ENCODE data around the gene SLC1A1. TPM values are rescaled to one million over a fixed set of nuclear protein-coding genes. Genes with fewer than 3 reads are reported as not detected.

The SLC1A1 gene
- total RNA-seq, 1 donor from 2014 or later: 1.4 TPM

DNA sequence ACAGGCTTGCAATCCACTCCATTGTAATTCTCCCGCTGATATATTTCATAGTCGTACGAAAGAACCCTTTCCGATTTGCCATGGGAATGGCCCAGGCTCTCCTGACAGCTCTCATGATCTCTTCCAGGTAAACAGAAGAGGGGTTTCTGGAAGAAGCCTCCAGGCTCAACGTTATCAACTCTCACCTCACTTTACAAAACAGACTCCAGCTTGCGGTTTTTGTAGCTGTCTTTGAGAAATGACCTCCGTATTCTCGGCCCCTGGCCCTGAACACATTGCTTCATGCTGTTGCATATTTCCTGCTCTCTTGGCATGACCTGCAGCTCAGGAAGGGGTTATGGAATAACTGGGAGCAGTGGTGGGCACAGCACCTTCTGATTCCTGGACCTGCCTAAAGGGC, 85.7 kb downstream of the SLC1A1 start:
- Mint-ChIP-seq H3K27me3 (no peaks in the 10 kb centered on the region), H3K27ac (no peak overlapping the region), H3K4me3 (no peak overlapping the region), H3K4me1 (no peaks in the 10 kb centered on the region), H3K36me3 (ENCODE audit: low read depth) (no peaks in the 10 kb centered on the region), H3K9me3 (no peaks in the 10 kb centered on the region)
- ChIA-PET CTCF (no interaction called here), POLR2A (no interaction called here)
- TF ChIP-seq, protein P1, sequence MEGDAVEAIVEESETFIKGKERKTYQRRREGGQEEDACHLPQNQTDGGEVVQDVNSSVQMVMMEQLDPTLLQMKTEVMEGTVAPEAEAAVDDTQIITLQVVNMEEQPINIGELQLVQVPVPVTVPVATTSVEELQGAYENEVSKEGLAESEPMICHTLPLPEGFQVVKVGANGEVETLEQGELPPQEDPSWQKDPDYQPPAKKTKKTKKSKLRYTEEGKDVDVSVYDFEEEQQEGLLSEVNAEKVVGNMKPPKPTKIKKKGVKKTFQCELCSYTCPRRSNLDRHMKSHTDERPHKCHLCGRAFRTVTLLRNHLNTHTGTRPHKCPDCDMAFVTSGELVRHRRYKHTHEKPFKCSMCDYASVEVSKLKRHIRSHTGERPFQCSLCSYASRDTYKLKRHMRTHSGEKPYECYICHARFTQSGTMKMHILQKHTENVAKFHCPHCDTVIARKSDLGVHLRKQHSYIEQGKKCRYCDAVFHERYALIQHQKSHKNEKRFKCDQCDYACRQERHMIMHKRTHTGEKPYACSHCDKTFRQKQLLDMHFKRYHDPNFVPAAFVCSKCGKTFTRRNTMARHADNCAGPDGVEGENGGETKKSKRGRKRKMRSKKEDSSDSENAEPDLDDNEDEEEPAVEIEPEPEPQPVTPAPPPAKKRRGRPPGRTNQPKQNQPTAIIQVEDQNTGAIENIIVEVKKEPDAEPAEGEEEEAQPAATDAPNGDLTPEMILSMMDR (IDR thresholded peaks at IDR 0.05): no peak
- DNase-seq: no peak
- intact Hi-C loops (cut with micrococcal nuclease): no loop called here
- ATAC-seq (ENCODE audit: low read depth): no peak

DNA sequence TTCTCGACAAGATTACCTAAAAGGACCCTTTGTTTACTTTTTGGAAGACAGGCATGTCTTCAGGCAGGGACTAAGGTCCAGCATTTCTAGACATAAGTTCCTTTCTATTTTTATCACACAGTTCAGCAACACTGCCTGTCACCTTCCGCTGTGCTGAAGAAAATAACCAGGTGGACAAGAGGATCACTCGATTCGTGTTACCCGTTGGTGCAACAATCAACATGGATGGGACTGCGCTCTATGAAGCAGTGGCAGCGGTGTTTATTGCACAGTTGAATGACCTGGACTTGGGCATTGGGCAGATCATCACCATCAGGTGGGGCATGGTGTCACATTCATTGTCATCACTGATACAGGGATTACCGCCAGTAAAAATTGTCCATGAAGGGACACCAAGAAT, 86.2 kb downstream of the SLC1A1 start:
- no peak for ATAC-seq (ENCODE audit: low read depth)
- Mint-ChIP-seq H3K9me3 (no peaks in the 10 kb centered on the region), H3K4me1 (no peaks in the 10 kb centered on the region), H3K36me3 (ENCODE audit: low read depth) (no peaks in the 10 kb centered on the region), H3K27me3 (no peaks in the 10 kb centered on the region), H3K4me3 (no peak overlapping the region), H3K27ac (no peak overlapping the region)
- CTCF ChIA-PET: no interaction called here
- intact Hi-C loops (cut with micrococcal nuclease): no loop called here
- TF ChIP-seq, protein P1 (IDR thresholded peaks at IDR 0.05): no peak
- DNase-seq: no peak
- POLR2A ChIA-PET: no interaction called here

- TF ChIP-seq, protein P1 (IDR thresholded peaks at IDR 0.05): no peak
- POLR2A ChIA-PET: no interaction called here
- H3K36me3 Mint-ChIP-seq (ENCODE audit: low read depth): no peaks in the 10 kb centered on the region
- no peaks in the 10 kb centered on the region for H3K27me3 Mint-ChIP-seq
- no peaks in the 10 kb centered on the region for H3K9me3 Mint-ChIP-seq
- intact Hi-C loops (cut with micrococcal nuclease): no loop called here
- no peak for DNase-seq
- H3K4me3 Mint-ChIP-seq: no peak overlapping the region
- no peak for ATAC-seq (ENCODE audit: low read depth)
- no peak overlapping the region for H3K27ac Mint-ChIP-seq
- CTCF ChIA-PET: no interaction called here
- no peaks in the 10 kb centered on the region for H3K4me1 Mint-ChIP-seq
Measured at GRCh38 chr9:4579001-4579400, 88.7 kb downstream of the SLC1A1 start.

DNA sequence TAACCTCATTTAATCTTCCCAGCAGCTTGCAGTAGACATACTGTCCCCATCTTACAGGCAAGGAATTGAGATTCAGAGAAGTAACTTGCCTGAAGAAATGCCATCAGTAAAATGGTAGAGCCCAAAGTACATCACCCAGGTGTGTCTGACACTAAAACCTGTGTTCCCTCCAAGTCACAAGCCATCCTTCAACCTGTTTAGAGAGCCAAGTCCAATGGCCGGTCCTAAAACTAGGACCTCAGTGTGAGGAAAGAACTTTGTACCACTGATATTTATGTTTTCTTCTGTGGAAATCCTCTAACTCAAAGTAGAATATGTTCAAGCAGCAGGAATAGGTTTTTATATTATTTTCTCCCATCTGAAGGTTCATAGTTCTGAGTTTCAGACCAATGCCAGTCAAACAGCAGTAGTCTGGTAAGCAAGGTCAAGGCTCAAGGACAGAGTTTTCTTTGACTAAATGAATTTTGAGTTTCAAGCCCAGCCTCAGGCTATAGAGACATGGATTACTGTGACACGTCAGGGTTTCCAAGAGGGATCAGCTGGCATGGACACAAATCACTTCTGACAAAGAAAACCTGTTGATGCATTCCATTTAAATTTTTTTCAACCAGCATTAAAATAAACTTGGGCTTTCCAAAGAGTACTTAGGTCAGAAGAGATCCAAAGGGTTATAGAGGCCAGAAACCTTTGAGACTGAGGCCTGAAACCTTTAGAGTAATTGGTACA, 90.9 kb downstream of the SLC1A1 start:
- DNase-seq (no peak), ATAC-seq (ENCODE audit: low read depth) (no peak)
- H3K4me3 Mint-ChIP-seq: no peak overlapping the region
- H3K9me3 Mint-ChIP-seq: no peaks in the 10 kb centered on the region
- no peak overlapping the region for H3K27ac Mint-ChIP-seq
- CTCF ChIA-PET: no interaction called here
- intact Hi-C loops (cut with micrococcal nuclease): no loop called here
- TF ChIP-seq, protein P1 (IDR thresholded peaks at IDR 0.05): no peak
- H3K36me3 Mint-ChIP-seq (ENCODE audit: low read depth): no peaks in the 10 kb centered on the region
- POLR2A ChIA-PET: no interaction called here
- H3K4me1 Mint-ChIP-seq: no peaks in the 10 kb centered on the region
- H3K27me3 Mint-ChIP-seq: no peaks in the 10 kb centered on the region

- ATAC-seq (ENCODE audit: low read depth): no peak
- DNase-seq: no peak
- TF ChIP-seq, protein P1 (IDR thresholded peaks at IDR 0.05): no peak
- POLR2A ChIA-PET: no interaction called here
- no peaks in the 10 kb centered on the region for H3K4me1 Mint-ChIP-seq
- no peaks in the 10 kb centered on the region for H3K9me3 Mint-ChIP-seq
- H3K4me3 Mint-ChIP-seq: no peak overlapping the region
- intact Hi-C loops (cut with micrococcal nuclease): no loop called here
- no peaks in the 10 kb centered on the region for H3K27me3 Mint-ChIP-seq
- H3K27ac Mint-ChIP-seq: no peak overlapping the region
- CTCF ChIA-PET: interaction anchor here (1.5 kb wide), 1 partner anchor 23 kb away, joined by 3 read pairs; no protein-coding TSS in a partner anchor
- no peaks in the 10 kb centered on the region for H3K36me3 Mint-ChIP-seq (ENCODE audit: low read depth)
Measured at GRCh38 chr9:4581861-4582565, 91.7 kb downstream of the SLC1A1 start.
